CD1c-positive myeloid dendritic cell (primary cell): ENCODE results near the gene TRAPPC13.

Experiments used
- DNase-seq: peaks from one replicate; pipeline ENCODE4 v3.0.0-alpha.2; 2016; ENCODE audit errors: extremely low spot score

TRAPPC13 gene

DNA sequence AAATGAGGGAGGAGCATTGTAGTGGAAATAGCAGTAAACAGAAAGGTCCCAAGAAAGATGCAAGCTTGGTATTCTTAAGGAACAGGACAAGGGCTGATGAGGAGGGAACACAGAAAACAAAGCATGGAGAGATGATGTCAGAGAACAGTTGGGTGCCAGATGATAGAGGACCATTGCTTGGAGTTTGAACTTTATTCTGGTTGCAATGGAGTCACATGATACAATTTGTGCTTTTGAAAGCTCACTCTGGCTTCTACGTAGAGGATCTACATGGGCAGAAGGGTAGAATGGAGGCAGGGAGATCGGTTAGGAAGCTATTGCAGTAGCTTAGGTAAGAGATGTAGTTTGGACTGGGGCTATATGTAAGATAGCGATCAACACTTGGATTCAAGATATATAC, 57.3 kb downstream of the TRAPPC13 start:
- no peak for DNase-seq

- no peak for DNase-seq
Measured at GRCh38 chr5:65693121-65693520, 68.3 kb downstream of the TRAPPC13 start.

DNA sequence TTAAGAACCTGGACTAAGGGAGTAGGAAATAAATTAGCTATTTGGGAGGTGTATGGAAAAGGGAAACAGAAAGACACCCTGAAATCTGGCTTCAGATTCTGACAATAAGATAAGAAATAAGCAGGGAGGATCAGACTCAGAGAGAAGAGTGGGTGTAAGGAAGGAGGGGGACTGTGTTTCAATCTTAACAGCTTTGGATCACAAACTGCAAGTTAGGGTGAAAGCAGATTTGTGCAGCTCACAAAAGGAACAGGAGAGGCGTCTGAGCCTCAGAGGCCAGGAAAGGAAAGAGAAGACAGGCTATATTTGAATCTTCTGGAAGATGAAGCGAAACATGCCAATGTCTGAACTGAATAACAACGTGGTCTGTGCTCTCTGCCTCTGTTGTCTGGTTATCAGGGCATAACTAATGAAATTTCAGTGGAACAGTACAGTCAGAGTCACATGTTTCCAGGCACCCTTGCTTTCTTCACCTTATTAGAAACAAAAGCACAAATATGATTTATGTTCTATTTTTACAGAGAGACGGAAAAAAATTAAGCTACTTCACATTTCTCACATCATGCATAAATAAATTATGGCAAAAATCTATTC, 70.4 kb downstream of the TRAPPC13 start:
- no peak for DNase-seq

- no peak for DNase-seq
Measured at GRCh38 chr5:65695896-65696295, 71.1 kb downstream of the TRAPPC13 start.

DNA sequence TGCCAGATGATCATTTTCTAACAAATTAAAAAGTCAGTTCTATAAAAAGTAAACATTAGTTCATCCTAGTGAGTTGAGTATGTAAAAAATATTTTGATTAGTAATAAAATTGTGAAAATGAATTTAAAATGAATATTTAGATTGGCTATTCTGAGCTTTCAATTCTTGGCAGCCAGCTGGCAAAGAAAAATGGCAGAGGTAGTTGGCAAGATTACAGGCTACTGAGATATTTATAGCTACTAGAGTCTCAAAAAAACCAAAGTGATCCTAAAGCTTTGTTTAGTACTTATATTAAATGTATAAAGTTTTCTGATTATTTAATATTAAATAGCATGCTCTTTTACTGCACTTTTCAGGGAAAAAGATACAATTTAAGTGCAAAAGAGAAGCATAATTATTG, 72.1 kb downstream of the TRAPPC13 start:
- no peak for DNase-seq

DNA sequence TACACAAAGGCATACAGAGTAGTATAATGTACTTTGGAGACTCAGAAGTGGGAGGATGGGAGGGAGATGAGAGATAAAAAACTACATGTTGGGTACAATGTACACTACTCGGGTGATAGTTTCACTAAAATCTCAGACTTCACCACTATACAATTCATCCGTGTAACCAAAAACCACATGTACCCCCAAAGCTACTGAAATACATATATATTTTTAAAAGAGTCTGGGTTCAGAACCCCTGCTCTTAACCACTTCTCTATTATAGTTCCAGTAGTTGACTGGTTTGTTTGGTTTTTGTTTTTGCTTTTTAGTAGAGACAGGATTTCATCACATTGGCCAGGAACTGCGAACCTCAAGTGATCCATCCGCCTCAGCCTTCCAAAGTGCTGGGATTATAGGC, 74.5 kb downstream of the TRAPPC13 start:
- no peak for DNase-seq

GRCh38 chr5:65702036-65702435, 77.2 kb downstream of the TRAPPC13 start:
- no peak for DNase-seq

DNA sequence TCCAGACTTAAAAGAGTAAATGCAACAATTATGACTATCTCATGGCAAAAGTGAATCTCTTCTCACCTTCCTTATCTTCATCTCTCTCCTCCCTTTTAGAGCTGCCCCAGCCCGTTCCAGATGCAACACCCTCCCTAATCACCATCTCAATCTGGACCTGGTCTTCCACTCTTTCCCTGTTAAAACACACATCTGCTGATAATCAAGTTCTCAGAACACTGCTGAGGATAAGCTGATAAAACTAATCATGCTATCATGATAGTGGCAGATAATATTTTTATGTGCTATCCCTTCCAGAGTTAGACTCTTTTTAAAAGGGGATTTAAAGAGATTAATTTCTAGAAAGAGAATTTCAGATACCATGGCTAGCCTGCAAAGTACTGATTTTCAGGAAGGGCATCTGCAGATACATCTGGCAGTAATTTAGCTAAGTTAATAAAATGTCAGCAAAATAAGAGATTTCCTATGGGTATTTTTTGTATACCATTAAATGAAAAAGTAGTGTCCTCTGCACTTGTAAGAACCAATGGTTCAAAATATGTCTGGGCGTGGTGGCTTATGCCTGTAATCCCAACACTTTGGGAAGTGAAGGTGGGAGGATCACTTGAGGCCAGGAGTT, 79.9 kb downstream of the TRAPPC13 start:
- DNase-seq = no peak

GRCh38 chr5:65707663-65708062, 82.8 kb downstream of the TRAPPC13 start:
- DNase-seq = no peak

DNA sequence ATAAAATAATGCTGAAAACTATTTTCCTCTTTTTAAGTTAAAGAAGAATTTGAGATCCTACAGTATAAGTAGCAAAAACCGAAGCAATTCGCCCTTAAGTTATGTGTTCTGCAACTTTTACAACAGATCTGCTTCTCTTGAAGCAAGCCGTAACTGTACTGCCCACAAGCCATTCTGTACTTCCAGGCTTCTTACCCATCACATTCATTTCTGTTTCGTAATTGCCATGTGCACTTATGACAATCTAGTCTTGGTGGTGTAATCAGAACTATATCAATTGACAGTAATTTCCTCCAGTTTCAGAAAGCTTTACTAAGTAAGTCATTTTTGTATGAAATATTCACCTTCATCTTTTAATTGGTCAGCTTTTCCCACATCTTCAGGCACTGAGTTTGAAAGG, 83.3 kb downstream of the TRAPPC13 start:
- no peak for DNase-seq
